ENCODE data around the gene MAB21L3.

The MAB21L3 gene

GRCh38 chr1:116147972-116148371 is 36.8 kb downstream of the MAB21L3 start:
- FAIRE-seq (no peak), DNase-seq (ENCODE audit: insufficient read length, low spot score) (no peak)
- TF ChIP-seq TAF1 (IDR thresholded peaks at IDR 0.05; ENCODE audit: low read depth, low read length) (no peak), POU2F2 (IDR thresholded peaks at IDR 0.05; ENCODE audit: low read depth, low read length) (no peak), PAX5 (IDR thresholded peaks at IDR 0.05; ENCODE audit: insufficient read depth, low read length, severe bottlenecking) (no peak), SPI1 (IDR thresholded peaks at IDR 0.05; ENCODE audit: low read depth, low read length) (no peak), POLR2AphosphoS5 (IDR thresholded peaks at IDR 0.05; ENCODE audit: low read depth, low read length) (no peak), POLR2A (IDR thresholded peaks at IDR 0.05; ENCODE audit: low read depth, low read length) (no peak)

- DNase-seq (ENCODE audit: insufficient read length, low spot score) (no peak), FAIRE-seq (no peak)
- no peak for TF ChIP-seq SPI1 (IDR thresholded peaks at IDR 0.05; ENCODE audit: low read depth, low read length)
- TF ChIP-seq POU2F2 (IDR thresholded peaks at IDR 0.05; ENCODE audit: low read depth, low read length), result no peak
- no peak for TF ChIP-seq PAX5 (IDR thresholded peaks at IDR 0.05; ENCODE audit: insufficient read depth, low read length, severe bottlenecking)
- TF ChIP-seq POLR2AphosphoS5 (IDR thresholded peaks at IDR 0.05; ENCODE audit: low read depth, low read length), result no peak
- TF ChIP-seq POLR2A (IDR thresholded peaks at IDR 0.05; ENCODE audit: low read depth, low read length), result no peak
- TF ChIP-seq TAF1 (IDR thresholded peaks at IDR 0.05; ENCODE audit: low read depth, low read length), result no peak
These were observed 37.8 kb downstream of the MAB21L3 start for GRCh38 chr1:116148967-116149366.

- FAIRE-seq, result no peak
- no peak for DNase-seq (ENCODE audit: insufficient read length, low spot score)
- TF ChIP-seq POLR2AphosphoS5 (IDR thresholded peaks at IDR 0.05; ENCODE audit: low read depth, low read length) (no peak), SPI1 (IDR thresholded peaks at IDR 0.05; ENCODE audit: low read depth, low read length) (no peak), PAX5 (IDR thresholded peaks at IDR 0.05; ENCODE audit: insufficient read depth, low read length, severe bottlenecking) (no peak), POU2F2 (IDR thresholded peaks at IDR 0.05; ENCODE audit: low read depth, low read length) (no peak), TAF1 (IDR thresholded peaks at IDR 0.05; ENCODE audit: low read depth, low read length) (no peak), POLR2A (IDR thresholded peaks at IDR 0.05; ENCODE audit: low read depth, low read length) (no peak)
These were observed 39.2 kb downstream of the MAB21L3 start for GRCh38 chr1:116150368-116150767.

- FAIRE-seq (peak; percentile 86), DNase-seq (ENCODE audit: insufficient read length, low spot score) (peak; percentile 86)
- no peak for TF ChIP-seq SPI1 (IDR thresholded peaks at IDR 0.05; ENCODE audit: low read depth, low read length)
- no peak for TF ChIP-seq POLR2AphosphoS5 (IDR thresholded peaks at IDR 0.05; ENCODE audit: low read depth, low read length)
- no peak for TF ChIP-seq POLR2A (IDR thresholded peaks at IDR 0.05; ENCODE audit: low read depth, low read length)
These were observed 40.8 kb downstream of the MAB21L3 start for GRCh38 chr1:116151739-116152576.

DNA sequence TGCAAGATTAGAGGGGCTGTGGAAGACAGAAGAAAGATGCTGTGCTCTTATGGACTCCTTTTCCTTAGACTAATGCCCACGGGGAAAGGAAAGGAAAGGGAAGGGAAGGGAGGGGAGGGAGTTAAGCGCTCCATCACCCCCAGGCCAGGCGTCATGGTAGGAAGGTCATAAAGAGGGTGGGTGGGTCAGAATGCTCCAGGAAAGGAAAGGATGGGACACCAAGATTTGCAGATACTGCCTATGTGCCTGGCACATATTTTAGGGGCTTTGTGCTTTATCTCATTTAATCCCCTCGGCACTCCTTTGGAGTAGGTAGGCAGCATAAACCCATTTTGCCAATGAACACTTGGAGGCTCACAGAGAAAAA is 41.4 kb downstream of the MAB21L3 start:
- DNase-seq (ENCODE audit: insufficient read length, low spot score) (no peak), FAIRE-seq (no peak)
- TF ChIP-seq SPI1 (IDR thresholded peaks at IDR 0.05; ENCODE audit: low read depth, low read length), result no peak
- no peak for TF ChIP-seq POLR2A (IDR thresholded peaks at IDR 0.05; ENCODE audit: low read depth, low read length)
- no peak for TF ChIP-seq POU2F2 (IDR thresholded peaks at IDR 0.05; ENCODE audit: low read depth, low read length)
- TF ChIP-seq TAF1 (IDR thresholded peaks at IDR 0.05; ENCODE audit: low read depth, low read length), result no peak
- no peak for TF ChIP-seq PAX5 (IDR thresholded peaks at IDR 0.05; ENCODE audit: insufficient read depth, low read length, severe bottlenecking)
- no peak for TF ChIP-seq POLR2AphosphoS5 (IDR thresholded peaks at IDR 0.05; ENCODE audit: low read depth, low read length)

GRCh38 chr1:116152950-116153691 is 41.9 kb downstream of the MAB21L3 start:
- FAIRE-seq (no peak), DNase-seq (ENCODE audit: insufficient read length, low spot score) (no peak)
- TF ChIP-seq POU2F2 (IDR thresholded peaks at IDR 0.05; ENCODE audit: low read depth, low read length) (no peak), SPI1 (IDR thresholded peaks at IDR 0.05; ENCODE audit: low read depth, low read length) (no peak), PAX5 (IDR thresholded peaks at IDR 0.05; ENCODE audit: insufficient read depth, low read length, severe bottlenecking) (no peak), POLR2A (IDR thresholded peaks at IDR 0.05; ENCODE audit: low read depth, low read length) (no peak), TAF1 (IDR thresholded peaks at IDR 0.05; ENCODE audit: low read depth, low read length) (no peak), POLR2AphosphoS5 (IDR thresholded peaks at IDR 0.05; ENCODE audit: low read depth, low read length) (no peak)

- FAIRE-seq, result no peak
- TF ChIP-seq POLR2AphosphoS5 (IDR thresholded peaks at IDR 0.05; ENCODE audit: low read depth, low read length), result no peak
- TF ChIP-seq TAF1 (IDR thresholded peaks at IDR 0.05; ENCODE audit: low read depth, low read length), result no peak
- no peak for TF ChIP-seq SPI1 (IDR thresholded peaks at IDR 0.05; ENCODE audit: low read depth, low read length)
- DNase-seq (ENCODE audit: insufficient read length, low spot score), result no peak
These were observed 42.5 kb downstream of the MAB21L3 start for GRCh38 chr1:116153692-116154031.

DNA sequence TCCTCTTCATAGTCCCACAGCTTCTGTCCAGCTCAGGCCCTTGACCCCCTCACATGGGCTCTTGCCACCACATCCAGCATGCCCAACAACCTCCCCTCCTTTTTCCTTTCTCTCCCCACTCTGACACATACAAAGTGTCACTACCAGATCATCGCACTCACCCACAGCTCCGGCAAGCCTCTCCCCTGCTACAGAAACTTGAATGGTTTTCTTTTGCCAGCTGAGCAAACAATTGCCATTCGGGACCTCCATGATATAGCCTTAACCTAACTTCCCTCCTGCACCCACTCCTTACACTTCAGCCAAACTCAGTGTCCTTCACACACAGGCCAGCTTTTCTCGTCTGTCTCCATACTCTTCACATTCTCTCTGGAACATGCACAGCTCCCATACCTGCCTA is 43.3 kb downstream of the MAB21L3 start:
- DNase-seq (ENCODE audit: insufficient read length, low spot score) (no peak), FAIRE-seq (no peak)
- TF ChIP-seq SPI1 (IDR thresholded peaks at IDR 0.05; ENCODE audit: low read depth, low read length), result no peak
- no peak for TF ChIP-seq POLR2A (IDR thresholded peaks at IDR 0.05; ENCODE audit: low read depth, low read length)
- no peak for TF ChIP-seq PAX5 (IDR thresholded peaks at IDR 0.05; ENCODE audit: insufficient read depth, low read length, severe bottlenecking)
- TF ChIP-seq POLR2AphosphoS5 (IDR thresholded peaks at IDR 0.05; ENCODE audit: low read depth, low read length), result no peak
- no peak for TF ChIP-seq POU2F2 (IDR thresholded peaks at IDR 0.05; ENCODE audit: low read depth, low read length)
- TF ChIP-seq TAF1 (IDR thresholded peaks at IDR 0.05; ENCODE audit: low read depth, low read length), result no peak

GRCh38 chr1:116157096-116157495 is 45.9 kb downstream of the MAB21L3 start:
- no peak for FAIRE-seq
- TF ChIP-seq SPI1 (IDR thresholded peaks at IDR 0.05; ENCODE audit: low read depth, low read length), result no peak
- no peak for TF ChIP-seq TAF1 (IDR thresholded peaks at IDR 0.05; ENCODE audit: low read depth, low read length)
- TF ChIP-seq POU2F2 (IDR thresholded peaks at IDR 0.05; ENCODE audit: low read depth, low read length), result no peak
- TF ChIP-seq POLR2A (IDR thresholded peaks at IDR 0.05; ENCODE audit: low read depth, low read length), result no peak
- TF ChIP-seq POLR2AphosphoS5 (IDR thresholded peaks at IDR 0.05; ENCODE audit: low read depth, low read length), result no peak
- TF ChIP-seq PAX5 (IDR thresholded peaks at IDR 0.05; ENCODE audit: insufficient read depth, low read length, severe bottlenecking), result no peak
- no peak for DNase-seq (ENCODE audit: insufficient read length, low spot score)
